Glomerular endothelial cell (primary cell): Measurements from ENCODE around the gene XRCC1. TPM values are rescaled to one million over a fixed set of nuclear protein-coding genes. Genes with fewer than 3 reads are reported as not detected.
"Not testable (repeated sequence)": the region's sequence is repeated elsewhere in the genome, so short reads cannot be mapped to it uniquely, and the experiment has no call there.

ENCODE experiments used
- DNase-seq: peaks from one replicate; pipeline ENCODE4 v3.0.0-alpha.2; 2011; ENCODE audit warnings: low read depth, low spot score; ENCODE audit errors: extremely low read depth
- total RNA-seq: library from RNA; depleted of rRNA; stranded (reverse); fragments of >200 nt; gene quantifications from 2 replicates; pipeline ENCODE4 v1.2.3, GENCODE V29; 2015

XRCC1 gene
- total RNA-seq, 1 donor from 2014 or later, result 34.3 TPM

GRCh38 chr19:43599635-43600295 is 24.4 kb upstream of the XRCC1 start:
- no peak for DNase-seq

GRCh38 chr19:43598445-43599240 is 23.3 kb upstream of the XRCC1 start:
- DNase-seq, result no peak

- DNase-seq, result no peak
Measured at GRCh38 chr19:43597876-43598275, 22.5 kb upstream of the XRCC1 start.

GRCh38 chr19:43596842-43597461 is 21.6 kb upstream of the XRCC1 start:
- no peak for DNase-seq

DNA sequence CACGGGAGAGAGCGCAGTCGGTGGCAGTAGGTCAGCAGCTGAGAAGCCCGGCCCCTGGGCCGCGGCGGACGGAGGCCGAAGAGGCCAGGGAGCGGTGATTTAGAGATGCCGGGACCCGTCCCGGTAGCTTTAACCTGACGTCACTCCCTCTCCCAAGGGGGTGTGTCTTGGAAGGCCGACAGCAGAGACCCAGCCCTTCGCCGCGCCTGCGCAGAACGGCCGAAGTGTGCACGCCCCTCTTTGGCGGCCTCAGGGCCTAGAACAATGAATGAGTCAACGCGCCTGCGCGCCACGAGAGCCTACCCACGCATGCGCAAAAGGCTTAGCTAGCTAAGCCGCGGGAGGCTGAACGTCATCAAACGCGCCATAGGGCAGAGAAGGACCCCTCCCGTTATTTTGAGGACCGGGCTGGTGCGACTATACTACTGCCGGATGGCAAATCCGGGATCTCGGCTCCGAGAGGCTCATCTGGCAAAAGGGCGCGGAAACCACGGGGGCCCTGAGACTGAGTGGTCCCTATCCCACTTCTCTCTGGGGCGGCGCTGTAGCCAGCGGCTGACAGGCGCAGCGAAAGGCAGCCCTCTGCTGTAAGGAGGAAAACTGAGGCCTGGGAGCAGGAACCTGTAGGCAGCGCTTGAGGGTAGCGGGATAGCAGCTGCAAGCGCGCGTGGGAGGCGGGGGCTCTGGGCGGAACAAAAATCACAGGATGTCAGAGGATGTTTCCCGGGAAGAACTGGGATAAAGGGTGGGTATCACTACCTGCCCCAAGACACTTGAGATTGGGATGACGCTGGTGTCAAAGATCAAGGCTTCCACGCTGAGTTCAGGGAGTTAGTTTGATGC is 20.9 kb upstream of the XRCC1 start, which contains the start of the genes IRGQ and ZNF576:
Gene IRGQ (minus strand): TSS at position 136 of the 843 bp plus-strand sequence. CDS start 796 bp downstream, outside the sequence.
Gene ZNF576 (plus strand): TSS at position 597 of the 843 bp plus-strand sequence. CDS start 514 bp downstream, outside the sequence.
- DNase-seq, result peak; percentile 97

DNA sequence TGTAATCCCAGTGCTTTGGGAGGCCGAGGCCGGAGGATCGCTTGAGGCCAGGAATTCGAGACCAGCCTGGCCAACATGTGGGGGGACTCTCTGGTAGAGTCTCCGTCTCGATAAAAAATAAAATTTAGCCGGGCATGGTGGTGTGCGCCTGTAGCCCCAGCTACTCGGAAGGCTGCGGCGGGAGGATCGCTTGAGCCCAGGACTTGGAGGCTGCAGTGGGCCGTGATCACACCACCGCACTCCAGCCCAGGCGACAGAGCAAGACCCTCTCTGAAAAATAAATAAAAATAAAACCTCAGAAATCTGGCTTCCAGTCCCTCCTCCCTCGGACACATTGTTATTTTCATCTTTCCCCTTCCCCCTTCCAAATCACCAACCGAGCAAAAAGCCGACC is 20.3 kb upstream of the XRCC1 start:
- DNase-seq, result no peak

DNA sequence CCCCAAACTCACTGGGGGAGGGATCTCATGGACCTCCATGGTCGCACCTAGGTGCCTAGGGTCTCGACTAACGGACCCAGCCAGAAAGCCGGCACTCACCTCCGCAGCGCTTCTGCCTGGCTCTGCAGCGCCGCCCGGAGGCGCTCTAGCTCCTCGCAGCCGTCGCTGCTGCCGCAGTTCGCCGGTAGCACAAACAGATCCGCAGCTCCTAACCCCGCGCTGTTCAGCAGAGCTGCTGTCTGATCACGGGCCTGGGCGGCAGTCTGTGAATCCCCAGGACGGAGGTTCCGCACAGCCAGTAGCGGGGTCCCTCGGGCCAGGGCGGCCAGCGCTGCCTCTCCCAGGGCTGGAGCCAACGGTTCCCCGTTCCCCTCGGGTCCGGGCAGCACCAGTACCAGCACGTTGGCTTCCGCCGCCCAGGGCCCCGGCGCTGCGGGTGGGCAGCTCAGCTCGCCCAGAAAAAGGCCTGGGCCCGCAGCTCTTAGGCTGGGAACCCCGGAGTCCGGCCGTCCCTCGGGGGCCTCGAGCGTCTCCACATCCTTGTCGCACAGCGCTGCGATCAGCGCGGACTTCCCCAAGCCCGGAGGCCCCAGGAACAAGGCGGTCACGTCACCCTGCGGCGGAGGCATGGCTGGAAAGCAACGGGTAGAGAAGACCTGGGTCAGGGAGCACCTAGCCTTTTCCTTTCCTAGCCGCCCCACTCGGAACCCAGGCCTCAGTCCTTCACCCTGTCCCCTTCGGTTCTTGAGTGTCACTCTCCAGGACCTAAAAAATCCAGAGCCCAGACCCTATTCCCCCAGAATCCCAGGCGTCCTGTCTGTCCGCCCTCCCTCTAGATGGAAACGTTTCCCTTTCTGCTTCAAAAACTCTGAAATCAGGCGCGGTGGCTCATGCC is 19.6 kb upstream of the XRCC1 start:
- DNase-seq, result no peak

GRCh38 chr19:43594081-43594697 is 18.9 kb upstream of the XRCC1 start:
- DNase-seq, result no peak

DNA sequence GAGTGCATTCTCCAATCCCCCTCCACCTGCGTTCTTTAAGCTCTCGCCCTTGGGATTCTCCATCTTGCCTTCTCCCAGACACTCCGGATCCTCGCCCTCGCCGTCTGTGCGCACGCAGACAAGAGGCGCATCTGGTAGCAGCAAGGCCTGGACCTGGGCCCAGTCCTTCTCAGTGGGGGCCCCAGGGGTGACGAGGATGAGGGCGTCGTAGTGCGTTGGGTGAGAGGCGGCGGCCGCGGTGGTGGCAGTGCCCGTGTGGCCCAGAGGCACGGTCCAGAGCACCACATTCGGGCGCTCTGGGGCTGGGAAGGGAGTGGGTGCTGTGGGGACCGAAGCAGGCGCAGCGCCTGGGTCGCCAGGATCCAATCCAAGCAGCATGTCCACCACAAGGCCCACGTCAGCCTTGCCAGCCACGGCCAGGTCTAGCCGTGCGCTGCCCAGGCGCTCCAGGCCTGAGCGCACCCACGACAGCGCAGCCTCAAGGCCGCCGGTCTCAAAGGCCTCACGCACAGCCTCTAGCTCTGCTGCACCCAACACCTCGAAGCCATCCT is 17.5 kb upstream of the XRCC1 start:
- no peak for DNase-seq

DNA sequence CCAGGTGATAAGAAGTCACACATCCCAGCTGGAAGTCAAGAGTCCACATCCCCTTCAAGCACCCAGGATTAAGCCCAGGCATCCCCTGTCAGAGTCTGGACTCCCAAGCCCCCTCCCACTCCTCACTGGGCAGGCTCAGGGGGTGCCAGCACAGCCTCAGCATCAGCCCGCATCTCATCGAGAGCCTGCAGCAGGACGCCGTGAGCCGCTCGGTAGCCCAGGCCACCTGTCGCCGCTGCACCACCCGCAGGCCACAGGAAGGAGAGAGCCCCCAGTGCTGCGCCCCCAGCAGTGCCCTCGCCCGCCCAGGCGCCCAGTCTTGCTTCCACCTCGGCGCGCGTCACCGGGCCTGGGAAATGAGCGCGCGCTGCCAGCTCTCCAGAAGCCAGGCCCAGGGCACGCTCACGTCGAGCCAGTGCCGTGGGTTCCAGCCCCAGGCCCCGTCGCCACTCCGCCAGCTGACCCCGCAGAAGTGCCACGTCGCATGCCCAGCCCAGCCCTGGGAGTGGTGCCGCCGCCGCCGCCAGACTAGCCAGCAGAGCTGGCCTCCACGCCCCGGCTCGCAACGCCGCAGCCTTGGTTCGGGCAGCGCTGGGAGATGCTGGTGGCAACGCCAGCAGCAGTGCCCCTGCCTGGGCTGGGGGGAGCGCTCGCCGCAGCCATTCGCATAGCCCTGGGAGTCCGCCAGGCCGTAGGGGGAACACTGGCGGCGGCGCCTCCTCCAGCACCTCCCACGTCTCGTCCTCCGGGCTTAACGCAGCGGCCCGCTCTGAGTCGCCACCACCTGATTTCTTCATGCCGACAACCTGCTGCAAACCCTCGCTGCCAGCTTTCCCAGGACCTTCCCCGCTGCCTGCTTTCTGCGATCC is 16.8 kb upstream of the XRCC1 start:
- DNase-seq, result no peak

- no peak for DNase-seq
Measured at GRCh38 chr19:43589678-43590077, 14.4 kb upstream of the XRCC1 start.

DNA sequence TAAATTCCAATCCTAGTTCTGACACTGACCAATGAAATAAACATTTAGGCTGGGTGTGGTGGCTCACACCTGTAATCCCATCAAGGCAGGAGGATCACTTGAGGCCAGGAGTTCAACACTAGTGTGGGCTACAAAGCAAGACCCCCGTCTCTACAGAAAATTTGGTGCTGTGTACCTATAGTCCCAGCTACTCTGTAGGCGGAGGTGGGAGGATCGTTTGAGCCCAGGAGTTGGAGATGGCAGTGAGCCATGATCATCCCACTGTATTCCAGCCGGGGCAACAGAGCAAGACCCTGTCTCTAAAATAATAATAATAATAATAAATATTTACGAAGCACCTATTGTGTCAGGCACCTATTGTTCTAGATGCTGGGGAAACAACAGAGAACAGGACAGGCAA is 13.9 kb upstream of the XRCC1 start:
- no peak for DNase-seq

DNA sequence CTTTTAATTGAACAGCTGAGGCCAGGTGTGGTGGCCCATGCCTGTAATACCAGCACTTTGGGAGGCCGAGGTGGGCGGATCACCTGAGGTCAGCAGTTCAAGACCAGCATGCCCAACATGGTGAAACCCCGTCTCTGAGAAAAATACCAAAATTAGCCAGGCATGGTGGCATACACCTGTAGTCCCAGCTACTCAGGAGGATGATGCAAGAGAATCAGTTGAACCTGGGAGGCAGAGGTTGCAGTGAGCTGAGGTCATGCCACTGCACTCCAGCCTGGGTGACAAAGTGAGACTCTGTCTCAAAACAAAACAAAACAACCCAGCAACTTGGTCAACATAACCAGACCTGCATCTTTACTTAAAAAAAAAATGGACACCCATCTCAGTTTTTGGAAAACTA is 11.7 kb upstream of the XRCC1 start:
- DNase-seq, result not testable (repeated sequence)

GRCh38 chr19:43586346-43586745 is 11.0 kb upstream of the XRCC1 start:
- DNase-seq, result no peak

DNA sequence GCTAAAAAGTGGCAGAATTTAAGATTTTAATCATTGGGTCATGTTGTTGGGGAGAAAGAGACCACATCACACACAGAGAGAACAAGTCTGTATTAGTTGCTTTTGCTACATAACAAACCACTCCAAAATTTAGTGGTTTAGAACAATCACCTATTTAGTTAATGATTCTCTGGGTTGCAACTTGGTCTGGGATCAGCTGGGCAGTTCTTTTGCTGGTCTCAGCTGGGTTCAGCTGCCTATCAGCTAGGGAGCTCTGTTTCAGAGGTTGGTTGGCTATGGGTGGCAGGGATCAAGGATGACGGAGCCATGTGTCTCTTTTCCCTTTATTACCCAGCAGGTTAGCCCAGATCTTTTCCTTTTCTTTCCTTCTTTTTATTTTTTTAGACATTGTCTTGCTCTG is 9.2 kb upstream of the XRCC1 start:
- DNase-seq, result no peak

- no peak for DNase-seq
Measured at GRCh38 chr19:43582495-43582894, 7.2 kb upstream of the XRCC1 start.

GRCh38 chr19:43581467-43581866 is 6.1 kb upstream of the XRCC1 start:
- no peak for DNase-seq

- no peak for DNase-seq
Measured at GRCh38 chr19:43578787-43579186, 3.5 kb upstream of the XRCC1 start.
